Measurements from ENCODE around the gene AQP12B.
"Not testable (repeated sequence)": the region's sequence is repeated elsewhere in the genome, so short reads cannot be mapped to it uniquely, and the experiment has no call there.

The AQP12B gene

GRCh38 chr2:240682431-240683224, at the start of gene AQP12B:
AQP12B (minus strand) TSS chr2:240682885; CDS start chr2:240682837, 48 bp downstream.
- not testable (repeated sequence) for H3K27me3 Mint-ChIP-seq, H3K36me3 Mint-ChIP-seq, H3K4me1 Mint-ChIP-seq, H3K9me3 Mint-ChIP-seq, H3K27ac Mint-ChIP-seq, H3K4me3 Mint-ChIP-seq

- H3K9me3 Mint-ChIP-seq = no peaks in the 10 kb centered on the region
Measured at GRCh38 chr2:240732184-240732583, 49.5 kb upstream of the AQP12B start.

GRCh38 chr2:240731178-240731545, 48.5 kb upstream of the AQP12B start:
- Mint-ChIP-seq H3K9me3 (no peaks in the 10 kb centered on the region), H3K27me3 (no peaks in the 10 kb centered on the region), H3K36me3 (no peaks in the 10 kb centered on the region), H3K4me1 (no peaks in the 10 kb centered on the region), H3K27ac (no peak overlapping the region), H3K4me3 (no peak overlapping the region)

More at GRCh38 chr2:240732184-240732583, 49.5 kb upstream of the AQP12B start:
- H3K27me3 Mint-ChIP-seq = no peaks in the 10 kb centered on the region
- H3K4me3 Mint-ChIP-seq = no peak overlapping the region
- H3K4me1 Mint-ChIP-seq = no peaks in the 10 kb centered on the region
- no peak overlapping the region for H3K27ac Mint-ChIP-seq
- H3K36me3 Mint-ChIP-seq = no peaks in the 10 kb centered on the region

- Mint-ChIP-seq H3K9me3 (no peaks in the 10 kb centered on the region), H3K4me1 (no peaks in the 10 kb centered on the region), H3K36me3 (no peaks in the 10 kb centered on the region), H3K27ac (no peak overlapping the region), H3K27me3 (no peaks in the 10 kb centered on the region), H3K4me3 (no peak overlapping the region)
Measured at GRCh38 chr2:240730501-240731177, 48.0 kb upstream of the AQP12B start.

GRCh38 chr2:240728827-240729226, 46.1 kb upstream of the AQP12B start:
- Mint-ChIP-seq H3K4me1 (no peaks in the 10 kb centered on the region), H3K27me3 (no peaks in the 10 kb centered on the region), H3K9me3 (no peaks in the 10 kb centered on the region), H3K4me3 (no peak overlapping the region), H3K27ac (no peak overlapping the region), H3K36me3 (no peaks in the 10 kb centered on the region)

- H3K36me3 Mint-ChIP-seq = no peaks in the 10 kb centered on the region
- no peaks in the 10 kb centered on the region for H3K4me1 Mint-ChIP-seq
- H3K9me3 Mint-ChIP-seq = no peaks in the 10 kb centered on the region
- H3K4me3 Mint-ChIP-seq = no peak overlapping the region
- H3K27me3 Mint-ChIP-seq = no peaks in the 10 kb centered on the region
- H3K27ac Mint-ChIP-seq = no peak overlapping the region
Measured at GRCh38 chr2:240728361-240728760, 45.7 kb upstream of the AQP12B start.

GRCh38 chr2:240727913-240728312, 45.2 kb upstream of the AQP12B start:
- H3K9me3 Mint-ChIP-seq = no peaks in the 10 kb centered on the region
- no peaks in the 10 kb centered on the region for H3K36me3 Mint-ChIP-seq
- H3K4me3 Mint-ChIP-seq = no peak overlapping the region
- H3K27ac Mint-ChIP-seq = no peak overlapping the region
- H3K27me3 Mint-ChIP-seq = no peaks in the 10 kb centered on the region
- H3K4me1 Mint-ChIP-seq = no peaks in the 10 kb centered on the region

- Mint-ChIP-seq H3K36me3 (no peaks in the 10 kb centered on the region), H3K4me1 (no peaks in the 10 kb centered on the region), H3K27me3 (no peaks in the 10 kb centered on the region), H3K4me3 (no peak overlapping the region), H3K9me3 (no peaks in the 10 kb centered on the region), H3K27ac (no peak overlapping the region)
Measured at GRCh38 chr2:240727439-240727838, 44.8 kb upstream of the AQP12B start.

- H3K9me3 Mint-ChIP-seq = no peaks in the 10 kb centered on the region
- H3K36me3 Mint-ChIP-seq = no peaks in the 10 kb centered on the region
- H3K27me3 Mint-ChIP-seq = no peaks in the 10 kb centered on the region
- no peak overlapping the region for H3K27ac Mint-ChIP-seq
- H3K4me1 Mint-ChIP-seq = no peaks in the 10 kb centered on the region
- H3K4me3 Mint-ChIP-seq = no peak overlapping the region
Measured at GRCh38 chr2:240726876-240727275, 44.2 kb upstream of the AQP12B start.

- H3K4me1 Mint-ChIP-seq = no peaks in the 10 kb centered on the region
- no peaks in the 10 kb centered on the region for H3K36me3 Mint-ChIP-seq
Measured at GRCh38 chr2:240725671-240726070, 43.0 kb upstream of the AQP12B start.

GRCh38 chr2:240725266-240725665, 42.6 kb upstream of the AQP12B start:
- Mint-ChIP-seq H3K9me3 (no peaks in the 10 kb centered on the region), H3K36me3 (no peaks in the 10 kb centered on the region), H3K27ac (no peak overlapping the region), H3K4me3 (no peak overlapping the region), H3K27me3 (no peaks in the 10 kb centered on the region), H3K4me1 (no peaks in the 10 kb centered on the region)

More at GRCh38 chr2:240725671-240726070, 43.0 kb upstream of the AQP12B start:
- no peaks in the 10 kb centered on the region for H3K27me3 Mint-ChIP-seq
- no peaks in the 10 kb centered on the region for H3K9me3 Mint-ChIP-seq
- no peak overlapping the region for H3K4me3 Mint-ChIP-seq
- H3K27ac Mint-ChIP-seq = no peak overlapping the region

GRCh38 chr2:240724431-240724830, 41.7 kb upstream of the AQP12B start:
- no peak overlapping the region for H3K27ac Mint-ChIP-seq
- H3K4me3 Mint-ChIP-seq = no peak overlapping the region
- no peaks in the 10 kb centered on the region for H3K27me3 Mint-ChIP-seq
- no peaks in the 10 kb centered on the region for H3K9me3 Mint-ChIP-seq
- no peaks in the 10 kb centered on the region for H3K36me3 Mint-ChIP-seq
- no peaks in the 10 kb centered on the region for H3K4me1 Mint-ChIP-seq

- H3K27me3 Mint-ChIP-seq = no peaks in the 10 kb centered on the region
- H3K4me1 Mint-ChIP-seq = no peaks in the 10 kb centered on the region
- H3K9me3 Mint-ChIP-seq = no peaks in the 10 kb centered on the region
- peak overlapping the region; percentile 70 for H3K27ac Mint-ChIP-seq
- H3K4me3 Mint-ChIP-seq = no peak overlapping the region
- H3K36me3 Mint-ChIP-seq = no peaks in the 10 kb centered on the region
Measured at GRCh38 chr2:240723851-240724250, 41.2 kb upstream of the AQP12B start.

- Mint-ChIP-seq H3K9me3 (no peaks in the 10 kb centered on the region), H3K27me3 (no peaks in the 10 kb centered on the region), H3K4me3 (no peak overlapping the region), H3K27ac (no peak overlapping the region), H3K4me1 (no peaks in the 10 kb centered on the region), H3K36me3 (no peaks in the 10 kb centered on the region)
Measured at GRCh38 chr2:240722796-240723735, 40.4 kb upstream of the AQP12B start.

- Mint-ChIP-seq H3K36me3 (no peaks in the 10 kb centered on the region), H3K9me3 (no peaks in the 10 kb centered on the region), H3K27me3 (no peaks in the 10 kb centered on the region), H3K27ac (no peak overlapping the region), H3K4me1 (no peaks in the 10 kb centered on the region), H3K4me3 (no peak overlapping the region)
Measured at GRCh38 chr2:240722376-240722775, 39.7 kb upstream of the AQP12B start.
